Heart left ventricle (tissue), 16 donors: ENCODE results near the gene PTGFRN. TPM values are rescaled to one million over a fixed set of nuclear protein-coding genes. Genes with fewer than 3 reads are reported as not detected.
A peak's percentile ranks its signal among the peaks of the same experiment; 100 is the strongest.

Experiments used
- ATAC-seq, 4 donors: fragments of 200-7000 bp; cut with Tn5 transposase; one replicate each; pipeline ENCODE4 v1.9.1; 2020 to 2022; ENCODE audit warnings: moderate library complexity in 4 of 4, mild to moderate bottlenecking in 3 of 4, moderate number of reproducible peaks in 1 of 4
- DNase-seq, 5 donors: peaks; one replicate each; pipeline ENCODE4 v3.0.0-alpha.2; 2020
- H3K27ac ChIP-seq, 12 donors: fragments of 200-600 bp; sonication (generic) in 4 of 12; one replicate each; pipeline versions ENCODE4 v1.5.0 to v1.8.0; 2016 to 2022; ENCODE audit warnings: mild to moderate bottlenecking in 2 of 12
- H3K27me3 ChIP-seq, 9 donors: fragments of 200-600 bp; sonication (generic) in 2 of 9; one replicate each; pipeline versions ENCODE4 v1.5.1 to v1.8.0; 2016 to 2022; ENCODE audit warnings: mild to moderate bottlenecking in 3 of 9
- H3K36me3 ChIP-seq, 9 donors: fragments of 200-600 bp; sonication (generic) in 2 of 9; one replicate each; pipeline versions ENCODE4 v1.5.0 to v1.8.0; 2018 to 2022; ENCODE audit warnings: mild to moderate bottlenecking in 2 of 9
- H3K4me1 ChIP-seq, 12 donors: fragments of 200-600 bp; sonication (generic) in 4 of 12; one replicate each; pipeline versions ENCODE4 v1.5.0 to v1.8.0; 2016 to 2022; ENCODE audit warnings: mild to moderate bottlenecking in 3 of 12
- H3K4me3 ChIP-seq, 12 donors: fragments of 200-600 bp; sonication (generic) in 4 of 12; one replicate each; pipeline versions ENCODE4 v1.5.0 to v1.8.0; 2017 to 2022; ENCODE audit warnings: mild to moderate bottlenecking in 9 of 12, moderate library complexity in 4 of 12
- H3K9me3 ChIP-seq, 12 donors: fragments of 200-600 bp; sonication (generic) in 4 of 12; one replicate each; pipeline versions ENCODE4 v1.5.0 to v1.8.0; 2016 to 2022; ENCODE audit warnings: mild to moderate bottlenecking in 1 of 12
- POLR2A ChIP-seq, 2 donors: fragments of 450-650 bp; IDR thresholded peaks; one replicate each; pipeline ENCODE4 v1.6.1; 2017; ENCODE audit warnings: antibody characterized with exemption in 2 of 2, mild to moderate bottlenecking in 2 of 2, moderate library complexity in 2 of 2
- WGBS, 4 donors: extraction: QIAGEN DNeasy Blood & Tissue Kit in 2 of 4; methylation state at CpG; one replicate each; pipeline versions ENCODE4 v1.1.5 to v1.1.7; 2013 to 2018; 5-methylcytosine and 5-hydroxymethylcytosine counted together
- intact Hi-C, 10 donors: fragments of 100-400 bp; cut with DNase I; formaldehyde crosslinking; loops; one replicate each; pipeline versions ENCODE4 v1.11.1 to v1.14.2; 2022
- polyA plus RNA-seq, 2 donors: library from polyadenylated mRNA; stranded (reverse); fragments of 200-250 nt; gene quantifications; one replicate each; pipeline ENCODE4 v1.2.3, GENCODE V29; 2013
- total RNA-seq, 9 donors: library from RNA; depleted of rRNA in 2 of 9; stranded (reverse); fragments of >200 nt in 2 of 9; fragmentation: NEBNext Ultra II Directional in 3 of 9; extraction: Animal tissue kit (Norgen Biotek cat#: 25700) in 3 of 9; gene quantifications; one replicate each; pipeline versions ENCODE4 v1.1.0 to v1.2.4, GENCODE V29; 2016 to 2023
- TF ChIP-seq, protein P1 (sequence below), 12 donors: fragments of 200-600 bp; sonication (generic) in 4 of 12; IDR thresholded peaks; one replicate each; pipeline versions ENCODE4 v1.5.0 to v1.8.0; 2018 to 2022; ENCODE audit warnings: antibody characterized with exemption in 12 of 12, mild to moderate bottlenecking in 5 of 12
- donor health status: ischemic (EF 13 %, LVEDD 7.1; RV severe dilation, severe dysfunction).
- donor health status: healthy with polysubstance abuse.
- donor health status: DM: no; HTN: yes; CAD: no.
- donor health status: DM: no; HTN: no; CAD: no.
- donor health status: ischemic (EF 25% LVEDD 6.9; RV normal size, moderate dysfunction).
- donor health status: ischemic (EF 25% LVEDD 5.7; RV mildly dilated, moderate dysfunction).
- donor health status: healthy.
- donor health status: DM: yes; HTN: yes; CAD: no.
- donor health status: ischemic (EF 35%, LVEDD 5.7; RV mildly dilated, moderate dysfunction).
- donor health status: nonischemic (EF 11% LVEDD 7.7; RV severe dilation, severe dysfunction).
- donor health status: DM: yes; HTN: yes; CAD: no.
- donor health status: PGD.
- donor health status: ischemic (EF 29% LVEDD 5.4; RV normal size, mild dysfunction).
- donor health status: nonischemic (EF 23%, LVEDD 6.1; RV moderate dilation, normal function).

PTGFRN gene
- total and polyA plus RNA-seq, 11 donors = 21.5 to 231 (median 98.7) TPM

DNA sequence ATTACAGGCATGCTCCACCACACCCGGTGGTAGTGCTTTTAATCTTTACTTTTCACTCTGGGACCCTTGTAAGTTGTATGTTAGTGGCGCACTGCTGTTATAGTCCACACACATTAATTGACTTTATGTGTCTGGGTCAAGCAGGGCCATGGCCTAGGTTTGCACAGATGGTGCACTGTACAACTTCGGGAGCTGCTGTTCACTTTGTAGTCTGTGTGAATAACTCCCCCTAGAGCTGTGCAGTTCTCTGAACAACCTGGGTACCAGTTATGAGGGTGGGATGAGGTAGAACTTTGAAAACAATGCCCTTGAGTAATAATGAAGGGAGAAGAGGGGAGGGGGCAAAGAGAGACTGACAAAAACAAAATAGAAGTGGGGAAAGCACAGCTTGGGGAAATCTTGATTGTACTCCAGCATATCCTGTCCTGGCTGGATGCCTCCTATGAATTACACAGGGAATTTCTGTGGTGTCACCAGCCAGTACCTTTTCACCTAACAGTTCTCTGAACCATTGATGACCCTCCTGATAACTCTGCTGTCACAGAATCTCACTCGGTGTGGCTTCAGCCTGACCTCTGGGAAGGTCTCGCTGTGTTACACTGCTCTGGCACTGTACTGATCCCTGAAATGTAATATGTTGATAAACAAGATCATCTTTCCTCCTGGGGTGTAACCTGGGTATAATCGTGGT lies 2.2 kb downstream of the PTGFRN start:
- Histone ChIP-seq H3K4me1 (peaks cover 0 to 64% (median 35%) of the 10 kb centered on the region in 12 donors), H3K36me3 (no peaks in the 10 kb centered on the region), H3K9me3 (no peaks in the 10 kb centered on the region), H3K27ac (peak overlapping the region in 8 of 12 donors; percentile 20 to 96 (median 92)), H3K27me3 (peaks cover 0 to 17% (median 0%) of the 10 kb centered on the region in 9 donors), H3K4me3 (peak overlapping the region in 6 of 12 donors; percentile 74 to 91 (median 86))
- ATAC-seq = no peak
- WGBS, 4 donors = 64 to 73% (median 71%) methylated on average over 6 of the region's 6 CpGs
- TF ChIP-seq, protein P1, sequence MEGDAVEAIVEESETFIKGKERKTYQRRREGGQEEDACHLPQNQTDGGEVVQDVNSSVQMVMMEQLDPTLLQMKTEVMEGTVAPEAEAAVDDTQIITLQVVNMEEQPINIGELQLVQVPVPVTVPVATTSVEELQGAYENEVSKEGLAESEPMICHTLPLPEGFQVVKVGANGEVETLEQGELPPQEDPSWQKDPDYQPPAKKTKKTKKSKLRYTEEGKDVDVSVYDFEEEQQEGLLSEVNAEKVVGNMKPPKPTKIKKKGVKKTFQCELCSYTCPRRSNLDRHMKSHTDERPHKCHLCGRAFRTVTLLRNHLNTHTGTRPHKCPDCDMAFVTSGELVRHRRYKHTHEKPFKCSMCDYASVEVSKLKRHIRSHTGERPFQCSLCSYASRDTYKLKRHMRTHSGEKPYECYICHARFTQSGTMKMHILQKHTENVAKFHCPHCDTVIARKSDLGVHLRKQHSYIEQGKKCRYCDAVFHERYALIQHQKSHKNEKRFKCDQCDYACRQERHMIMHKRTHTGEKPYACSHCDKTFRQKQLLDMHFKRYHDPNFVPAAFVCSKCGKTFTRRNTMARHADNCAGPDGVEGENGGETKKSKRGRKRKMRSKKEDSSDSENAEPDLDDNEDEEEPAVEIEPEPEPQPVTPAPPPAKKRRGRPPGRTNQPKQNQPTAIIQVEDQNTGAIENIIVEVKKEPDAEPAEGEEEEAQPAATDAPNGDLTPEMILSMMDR (IDR thresholded peaks at IDR 0.05) = no peak
- no peak for TF ChIP-seq POLR2A (IDR thresholded peaks at IDR 0.05)
- DNase-seq = no peak
- intact Hi-C loops = loop anchor here in 4 of 10 donors (5.0 to 10.0 kb wide), 5 partner anchors 40 to 347 kb away; no protein-coding TSS in a partner anchor

DNA sequence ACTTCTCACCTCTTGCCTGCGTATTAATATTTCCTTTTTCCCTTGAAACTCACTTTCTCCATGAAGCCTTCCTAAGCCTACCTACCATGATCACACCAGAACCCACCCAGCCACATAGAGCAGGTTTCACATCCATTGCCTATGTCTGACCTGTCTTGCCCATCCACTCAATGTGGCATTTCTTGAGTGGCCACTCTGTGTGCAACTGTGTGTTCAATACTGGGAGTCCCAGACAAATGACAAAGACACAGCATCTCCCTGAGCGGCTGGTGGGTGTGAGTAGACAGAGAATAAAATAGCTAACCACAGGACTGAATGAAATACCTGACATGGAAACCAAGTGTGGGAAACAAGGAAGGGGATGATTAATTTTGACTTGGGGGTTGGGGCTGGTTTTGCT lies 3.1 kb downstream of the PTGFRN start:
- intact Hi-C loops = loop anchor here in 4 of 10 donors (5.0 to 10.0 kb wide), 5 partner anchors 39 to 348 kb away; no protein-coding TSS in a partner anchor
- no peaks in the 10 kb centered on the region for H3K36me3 ChIP-seq
- H3K27me3 ChIP-seq = peaks cover 0 to 17% (median 0%) of the 10 kb centered on the region in 9 donors
- DNase-seq = no peak
- peak overlapping the region in 5 of 12 donors; percentile 92 to 96 (median 93) for H3K27ac ChIP-seq
- TF ChIP-seq POLR2A (IDR thresholded peaks at IDR 0.05) = no peak
- TF ChIP-seq, protein P1 (IDR thresholded peaks at IDR 0.05) = no peak
- 96 to 98% (median 97%) methylated on average over 2 of the region's 2 CpGs for WGBS, 4 donors
- ATAC-seq = no peak
- no peak overlapping the region for H3K4me3 ChIP-seq
- H3K9me3 ChIP-seq = no peaks in the 10 kb centered on the region
- H3K4me1 ChIP-seq = peaks cover 0 to 71% (median 42%) of the 10 kb centered on the region in 12 donors

DNA sequence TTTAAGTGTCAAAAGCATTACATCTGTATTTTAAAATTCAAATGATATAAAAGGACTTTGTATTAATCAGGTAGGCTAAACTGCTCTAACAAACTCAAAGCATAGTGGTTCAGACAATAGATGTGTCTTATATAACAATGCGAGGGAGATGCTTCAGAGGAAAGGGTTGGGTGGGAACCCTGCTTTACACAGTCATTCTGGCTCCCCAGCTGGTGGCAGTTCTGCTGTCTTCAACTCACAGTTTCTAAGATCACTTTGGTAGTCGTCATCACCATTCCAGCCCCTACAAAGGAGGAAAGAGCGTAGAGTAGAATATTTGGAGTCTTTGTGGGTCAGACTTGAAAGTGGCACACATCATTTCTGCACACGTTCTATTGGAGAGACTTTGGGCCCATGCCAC lies 4.2 kb downstream of the PTGFRN start:
- WGBS, 4 donors = 69 to 82% (median 76%) methylated on average over 4 of the region's 4 CpGs
- Histone ChIP-seq H3K36me3 (no peaks in the 10 kb centered on the region), H3K4me1 (peaks cover 0 to 70% (median 40%) of the 10 kb centered on the region in 12 donors), H3K9me3 (no peaks in the 10 kb centered on the region), H3K4me3 (no peak overlapping the region), H3K27ac (peak overlapping the region in 10 of 12 donors; percentile 38 to 96 (median 88)), H3K27me3 (peaks cover 0 to 16% (median 0%) of the 10 kb centered on the region in 9 donors)
- TF ChIP-seq, protein P1 (IDR thresholded peaks at IDR 0.05) = no peak
- no peak for TF ChIP-seq POLR2A (IDR thresholded peaks at IDR 0.05)
- intact Hi-C loops = loop anchor here in 5 of 10 donors (2.0 to 10.0 kb wide), 6 partner anchors 37 to 349 kb away; no protein-coding TSS in a partner anchor
- DNase-seq = no peak
- no peak for ATAC-seq

DNA sequence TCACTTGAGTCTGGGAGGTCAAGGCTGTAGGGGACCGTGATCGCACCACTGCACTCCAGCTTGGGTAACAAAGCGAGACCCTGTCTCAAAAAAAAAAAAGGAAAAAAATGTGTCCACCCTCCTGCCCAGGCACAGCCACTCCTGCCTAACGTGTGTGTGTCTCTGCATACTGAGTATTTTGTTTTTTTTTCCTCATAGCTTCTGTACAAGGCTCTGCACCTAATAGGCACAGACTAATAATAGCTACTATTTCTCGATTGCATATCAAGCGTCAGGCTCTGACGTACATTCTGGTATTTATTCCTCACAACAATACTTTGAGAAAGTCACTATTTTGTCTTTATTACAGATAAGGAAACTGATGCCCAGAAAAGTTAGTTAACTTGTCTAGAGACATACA lies 5.0 kb downstream of the PTGFRN start:
- DNase-seq = no peak
- H3K27ac ChIP-seq = peak overlapping the region; percentile 38 to 96 (median 78)
- H3K27me3 ChIP-seq = peaks cover 0 to 9% (median 0%) of the 10 kb centered on the region in 9 donors
- peak overlapping the region in 5 of 12 donors; percentile 21 to 41 (median 37) for H3K4me3 ChIP-seq
- H3K9me3 ChIP-seq = no peaks in the 10 kb centered on the region
- peaks cover 0 to 67% (median 36%) of the 10 kb centered on the region in 12 donors for H3K4me1 ChIP-seq
- intact Hi-C loops = loop anchor here in 7 of 10 donors (2.0 to 10.0 kb wide), 6 partner anchors 36 to 350 kb away; no protein-coding TSS in a partner anchor
- H3K36me3 ChIP-seq = no peaks in the 10 kb centered on the region
- TF ChIP-seq, protein P1 (IDR thresholded peaks at IDR 0.05) = no peak
- no peak for TF ChIP-seq POLR2A (IDR thresholded peaks at IDR 0.05)
- WGBS, 4 donors = 67 to 73% (median 70%) methylated on average over 7 of the region's 7 CpGs
- peak; percentile 47 to 55 (median 52) for ATAC-seq
